Tibial artery (tissue), 4 donors: ENCODE measurements around the gene SEMA6A.

Experiments used
- DNase-seq, 2 donors: peaks; one replicate each; pipeline ENCODE4 v3.0.0-alpha.2; 2019
- H3K27ac ChIP-seq, 2 donors: fragments of 200-600 bp; sonication (generic) in 1 of 2; 1 replicate in 1 of 2; 2 replicates in 1 of 2; pipeline ENCODE4 v1.5.1; 2018 to 2019; ENCODE audit warnings: mild to moderate bottlenecking in 1 of 2
- H3K27me3 ChIP-seq, 2 donors: fragments of 200-600 bp; sonication (generic) in 1 of 2; one replicate each; pipeline versions ENCODE4 v1.5.1 to v1.6.0; 2016 to 2019
- H3K36me3 ChIP-seq, 3 donors: fragments of 200-600 bp; sonication (generic) in 2 of 3; one replicate each; pipeline ENCODE4 v1.5.1; 2016 to 2019; ENCODE audit warnings: mild to moderate bottlenecking in 2 of 3
- H3K4me1 ChIP-seq, 4 donors: fragments of 200-600 bp; sonication (generic) in 2 of 4; 1 replicate in 3 of 4; 2 replicates in 1 of 4; pipeline ENCODE4 v1.5.1; 2016 to 2019
- H3K4me3 ChIP-seq, 2 donors: fragments of 200-600 bp; sonication (generic) in 1 of 2; 1 replicate in 1 of 2; 2 replicates in 1 of 2; pipeline ENCODE4 v1.5.1; 2018 to 2019; ENCODE audit warnings: mild to moderate bottlenecking in 2 of 2
- H3K9me3 ChIP-seq, 3 donors: fragments of 200-600 bp; sonication (generic) in 1 of 3; one replicate each; pipeline ENCODE4 v1.5.1; 2016 to 2019
- intact Hi-C: fragments of 100-400 bp; cut with DNase I; formaldehyde crosslinking; loops from one replicate; pipeline ENCODE4 v1.15.0; 2023; ENCODE audit warnings: low total_unique reads
- TF ChIP-seq, protein P1 (sequence below), 2 experiments: fragments of 200-600 bp in 1 of 2; fragments of 450-650 bp in 1 of 2; IDR thresholded peaks; one replicate each; pipeline ENCODE4 v1.5.1; 2017 to 2019; ENCODE audit warnings: antibody characterized with exemption in 2 of 2, mild to moderate bottlenecking in 1 of 2, moderate library complexity in 1 of 2

Gene SEMA6A

DNA sequence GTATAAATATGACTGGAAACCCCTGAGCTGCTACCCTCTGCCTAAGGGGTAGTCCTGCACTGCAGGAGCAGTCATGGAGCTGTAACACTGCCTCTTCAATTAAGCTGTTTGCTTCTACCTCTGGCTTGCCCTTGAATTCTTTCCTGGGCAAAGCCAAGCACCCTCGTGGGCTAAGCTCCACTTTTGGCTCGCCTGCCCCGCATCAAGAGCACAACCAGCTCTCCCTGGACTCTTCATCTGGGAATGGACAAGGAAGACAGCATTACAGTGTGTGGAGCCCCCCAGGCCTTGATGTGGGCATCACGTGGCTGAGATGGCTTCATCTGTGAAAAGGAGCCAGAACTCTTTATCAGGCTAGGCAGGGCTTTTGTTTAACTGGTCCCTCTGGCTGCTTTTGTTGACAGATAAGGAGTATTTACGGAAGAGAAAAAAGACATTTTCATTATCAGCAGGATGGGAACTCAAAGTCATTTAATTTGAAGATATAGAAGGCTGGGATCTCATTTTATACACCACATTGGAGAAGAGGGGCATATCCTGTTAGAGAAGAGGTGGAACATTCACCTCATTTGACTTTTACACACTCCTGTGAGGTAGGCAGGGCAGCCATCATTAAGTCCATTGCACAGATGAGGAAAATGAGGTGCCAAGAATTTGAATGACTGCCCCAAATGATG, 137.8 kb downstream of the SEMA6A start:
- Histone ChIP-seq H3K27me3 (no peaks in the 10 kb centered on the region), H3K36me3 (no peaks in the 10 kb centered on the region), H3K4me1 (no peaks in the 10 kb centered on the region), H3K4me3 (no peak overlapping the region), H3K27ac (no peak overlapping the region), H3K9me3 (no peaks in the 10 kb centered on the region)
- intact Hi-C loops, result no loop called here
- DNase-seq, result no peak
- TF ChIP-seq, protein P1, sequence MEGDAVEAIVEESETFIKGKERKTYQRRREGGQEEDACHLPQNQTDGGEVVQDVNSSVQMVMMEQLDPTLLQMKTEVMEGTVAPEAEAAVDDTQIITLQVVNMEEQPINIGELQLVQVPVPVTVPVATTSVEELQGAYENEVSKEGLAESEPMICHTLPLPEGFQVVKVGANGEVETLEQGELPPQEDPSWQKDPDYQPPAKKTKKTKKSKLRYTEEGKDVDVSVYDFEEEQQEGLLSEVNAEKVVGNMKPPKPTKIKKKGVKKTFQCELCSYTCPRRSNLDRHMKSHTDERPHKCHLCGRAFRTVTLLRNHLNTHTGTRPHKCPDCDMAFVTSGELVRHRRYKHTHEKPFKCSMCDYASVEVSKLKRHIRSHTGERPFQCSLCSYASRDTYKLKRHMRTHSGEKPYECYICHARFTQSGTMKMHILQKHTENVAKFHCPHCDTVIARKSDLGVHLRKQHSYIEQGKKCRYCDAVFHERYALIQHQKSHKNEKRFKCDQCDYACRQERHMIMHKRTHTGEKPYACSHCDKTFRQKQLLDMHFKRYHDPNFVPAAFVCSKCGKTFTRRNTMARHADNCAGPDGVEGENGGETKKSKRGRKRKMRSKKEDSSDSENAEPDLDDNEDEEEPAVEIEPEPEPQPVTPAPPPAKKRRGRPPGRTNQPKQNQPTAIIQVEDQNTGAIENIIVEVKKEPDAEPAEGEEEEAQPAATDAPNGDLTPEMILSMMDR (IDR thresholded peaks at IDR 0.05), result no peak

DNA sequence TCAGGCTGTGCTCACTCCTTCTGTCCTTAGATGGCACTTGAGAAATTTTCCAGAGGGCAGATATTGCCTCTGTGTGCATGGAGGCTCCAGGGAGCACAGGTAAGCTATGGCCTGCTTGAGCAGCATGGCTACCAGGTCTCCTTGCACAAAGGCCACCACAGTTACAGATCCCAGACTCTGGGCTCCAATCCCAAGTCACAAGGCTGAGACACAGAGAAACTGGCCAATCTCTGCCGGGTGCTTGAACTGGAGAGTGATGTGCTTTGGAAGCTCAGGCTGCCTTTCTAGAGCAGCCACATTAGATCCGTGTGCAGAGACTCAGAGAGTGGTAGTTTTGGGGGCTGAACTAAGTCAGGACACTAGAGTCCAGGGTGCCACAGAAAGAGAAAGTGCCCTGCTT, 145.7 kb downstream of the SEMA6A start:
- H3K4me1 ChIP-seq, result no peaks in the 10 kb centered on the region
- TF ChIP-seq, protein P1 (IDR thresholded peaks at IDR 0.05), result no peak
- H3K4me3 ChIP-seq, result no peak overlapping the region
- H3K27me3 ChIP-seq, result no peaks in the 10 kb centered on the region
- DNase-seq, result no peak
- intact Hi-C loops, result no loop called here
- no peaks in the 10 kb centered on the region for H3K9me3 ChIP-seq
- H3K27ac ChIP-seq, result no peak overlapping the region
- no peaks in the 10 kb centered on the region for H3K36me3 ChIP-seq

DNA sequence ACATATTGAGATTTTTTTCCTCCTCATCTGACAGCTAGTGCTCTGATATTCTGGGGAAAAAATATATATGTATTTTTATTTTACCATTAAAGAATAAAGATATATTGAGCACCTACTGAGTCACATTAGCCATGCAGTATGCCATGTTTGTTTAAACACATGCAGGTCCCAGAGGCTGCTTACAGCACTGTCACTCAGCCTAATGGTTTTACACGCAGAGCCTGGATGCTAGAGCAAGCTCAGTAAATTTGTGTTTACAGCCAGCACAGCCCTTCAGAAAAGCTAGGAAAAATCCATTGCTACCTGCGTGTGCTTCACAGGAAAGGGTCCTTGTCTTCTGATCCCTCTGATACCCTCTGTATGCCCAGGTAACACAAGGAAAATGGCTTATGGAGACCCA, 146.2 kb downstream of the SEMA6A start:
- intact Hi-C loops, result no loop called here
- Histone ChIP-seq H3K4me1 (no peaks in the 10 kb centered on the region), H3K4me3 (no peak overlapping the region), H3K27me3 (no peaks in the 10 kb centered on the region), H3K9me3 (no peaks in the 10 kb centered on the region), H3K27ac (no peak overlapping the region), H3K36me3 (no peaks in the 10 kb centered on the region)
- no peak for DNase-seq
- TF ChIP-seq, protein P1 (IDR thresholded peaks at IDR 0.05), result no peak

DNA sequence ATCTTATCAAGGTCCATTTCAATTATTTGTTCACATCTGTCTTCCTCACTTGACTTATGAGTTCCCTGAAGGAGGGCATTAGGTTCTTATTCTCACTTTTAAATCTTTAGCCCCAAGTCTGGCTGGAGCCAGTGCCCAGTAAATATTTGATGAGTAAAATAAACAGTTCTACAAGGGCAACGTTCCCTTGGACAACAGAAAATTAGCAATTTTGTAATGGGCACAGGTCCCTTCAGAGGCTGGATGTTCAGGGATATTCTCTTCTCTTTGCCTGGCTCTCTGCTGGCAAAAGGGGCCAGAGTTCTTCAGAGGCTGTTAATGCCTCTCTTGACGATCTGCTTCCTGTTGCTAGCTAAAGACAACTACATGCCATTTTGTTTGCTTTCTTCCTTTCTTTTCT, 149.7 kb downstream of the SEMA6A start:
- TF ChIP-seq, protein P1 (IDR thresholded peaks at IDR 0.05), result no peak
- Histone ChIP-seq H3K9me3 (no peaks in the 10 kb centered on the region), H3K27ac (no peak overlapping the region), H3K4me1 (no peaks in the 10 kb centered on the region), H3K36me3 (no peaks in the 10 kb centered on the region), H3K4me3 (no peak overlapping the region), H3K27me3 (no peaks in the 10 kb centered on the region)
- no peak for DNase-seq
- intact Hi-C loops, result no loop called here

DNA sequence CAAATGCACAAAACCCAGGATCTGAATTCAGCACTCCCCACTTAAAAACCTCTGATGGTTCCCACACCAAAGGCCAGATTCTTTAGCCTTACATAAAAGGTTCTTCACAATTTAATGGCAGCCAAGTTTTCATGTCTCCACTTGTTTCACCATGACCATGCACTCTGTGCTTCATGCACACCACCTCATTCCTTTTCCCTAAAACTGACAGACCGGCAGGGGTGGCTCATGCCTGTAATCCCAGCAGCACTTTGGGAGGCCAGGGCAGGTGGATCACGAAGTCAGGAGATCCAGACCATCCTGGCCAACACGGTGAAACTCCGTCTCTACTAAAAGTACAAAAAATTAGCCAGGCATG, 150.4 kb downstream of the SEMA6A start:
- H3K27me3 ChIP-seq, result no peaks in the 10 kb centered on the region
- no peaks in the 10 kb centered on the region for H3K36me3 ChIP-seq
- TF ChIP-seq, protein P1 (IDR thresholded peaks at IDR 0.05), result no peak
- intact Hi-C loops, result no loop called here
- DNase-seq, result no peak
- H3K9me3 ChIP-seq, result no peaks in the 10 kb centered on the region
- no peak overlapping the region for H3K4me3 ChIP-seq
- no peak overlapping the region for H3K27ac ChIP-seq
- H3K4me1 ChIP-seq, result no peaks in the 10 kb centered on the region
